GM23338 (cell line): ENCODE measurements around the gene FAM98A.

Experiments
- EZH2 ChIP-seq: fragments of 200-600 bp; sonication (generic); IDR thresholded peaks from one replicate; pipeline ENCODE4 v1.8.0; 2017; ENCODE audit warnings: antibody characterized with exemption, mild to moderate bottlenecking, low read depth; ENCODE audit not compliant: unreplicated experiment
- EZH2phosphoT487 ChIP-seq: fragments of 200-600 bp; sonication (generic); IDR thresholded peaks from one replicate; pipeline ENCODE4 v1.8.1; 2018; ENCODE audit warnings: antibody characterized with exemption; ENCODE audit not compliant: unreplicated experiment
- POLR2AphosphoS5 ChIP-seq: IDR thresholded peaks from 2 replicates; pipeline ENCODE4 v1.6.1; 2016; ENCODE audit warnings: antibody characterized with exemption, low read depth
- STAT1 ChIP-seq: IDR thresholded peaks from one replicate; pipeline ENCODE4 v1.6.1; 2016; ENCODE audit warnings: antibody characterized with exemption; ENCODE audit not compliant: unreplicated experiment
- TF ChIP-seq, protein P1 (sequence below), 2 experiments: fragments of 200-600 bp in 1 of 2; sonication (generic) in 1 of 2; conservative IDR thresholded peaks; 2 replicates each; pipeline versions ENCODE4 v1.5.1 to v1.6.1; 2016 to 2017; ENCODE audit warnings: antibody characterized with exemption in 2 of 2, low read depth in 2 of 2, mild to moderate bottlenecking in 2 of 2, moderate library complexity in 1 of 2
- TF ChIP-seq, protein P2 (sequence below): fragments of 250-450 bp; sonication (Bioruptor Pico); IDR thresholded peaks from 2 replicates; pipeline ENCODE4 v1.5.0; 2020; ENCODE audit warnings: mild to moderate bottlenecking, moderate library complexity

DNA sequence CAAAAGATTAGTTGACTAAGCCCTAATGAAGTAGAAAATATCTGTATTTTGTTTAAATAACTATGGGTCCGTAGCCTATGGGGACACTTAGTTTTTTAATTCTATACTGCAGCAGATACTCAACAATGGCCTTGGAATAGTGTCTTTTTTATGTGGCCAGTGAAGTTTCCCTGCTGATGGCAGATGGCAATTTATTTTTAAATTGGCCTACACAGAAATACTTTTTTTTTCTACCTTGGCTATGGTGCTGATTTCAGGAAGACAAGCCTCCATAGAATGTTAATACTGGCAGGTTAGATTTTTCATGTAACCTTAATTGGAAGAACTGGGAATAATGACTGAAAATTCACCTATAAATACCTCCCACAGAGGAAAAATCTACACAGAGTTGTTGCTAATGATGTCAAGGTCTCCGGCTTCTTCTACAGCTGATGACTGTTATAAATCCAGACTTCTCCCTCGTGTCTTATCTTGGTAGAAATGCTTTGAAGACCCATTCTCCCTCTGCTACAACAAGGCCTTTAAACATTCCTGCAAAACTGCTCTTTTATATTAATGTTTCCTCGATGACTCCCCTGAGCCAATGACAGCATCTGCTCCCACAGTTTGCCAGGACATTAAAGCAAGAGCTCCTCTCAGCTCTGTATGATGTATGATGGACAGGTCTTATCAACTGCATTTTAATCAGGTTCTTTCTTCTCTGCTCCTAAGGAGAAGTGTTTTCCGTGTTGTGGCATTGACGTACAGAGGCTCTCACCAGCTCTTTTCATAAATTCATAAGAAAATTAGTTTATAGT lies 29.1 kb upstream of the FAM98A start:
- TF ChIP-seq POLR2AphosphoS5 (no peak), EZH2 (no peak), EZH2phosphoT487 (no peak), STAT1 (no peak)
- TF ChIP-seq, protein P1, sequence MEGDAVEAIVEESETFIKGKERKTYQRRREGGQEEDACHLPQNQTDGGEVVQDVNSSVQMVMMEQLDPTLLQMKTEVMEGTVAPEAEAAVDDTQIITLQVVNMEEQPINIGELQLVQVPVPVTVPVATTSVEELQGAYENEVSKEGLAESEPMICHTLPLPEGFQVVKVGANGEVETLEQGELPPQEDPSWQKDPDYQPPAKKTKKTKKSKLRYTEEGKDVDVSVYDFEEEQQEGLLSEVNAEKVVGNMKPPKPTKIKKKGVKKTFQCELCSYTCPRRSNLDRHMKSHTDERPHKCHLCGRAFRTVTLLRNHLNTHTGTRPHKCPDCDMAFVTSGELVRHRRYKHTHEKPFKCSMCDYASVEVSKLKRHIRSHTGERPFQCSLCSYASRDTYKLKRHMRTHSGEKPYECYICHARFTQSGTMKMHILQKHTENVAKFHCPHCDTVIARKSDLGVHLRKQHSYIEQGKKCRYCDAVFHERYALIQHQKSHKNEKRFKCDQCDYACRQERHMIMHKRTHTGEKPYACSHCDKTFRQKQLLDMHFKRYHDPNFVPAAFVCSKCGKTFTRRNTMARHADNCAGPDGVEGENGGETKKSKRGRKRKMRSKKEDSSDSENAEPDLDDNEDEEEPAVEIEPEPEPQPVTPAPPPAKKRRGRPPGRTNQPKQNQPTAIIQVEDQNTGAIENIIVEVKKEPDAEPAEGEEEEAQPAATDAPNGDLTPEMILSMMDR (conservative IDR thresholded peaks at IDR 0.05; ENCODE audit: low read depth in 2 of 2): no peak
- TF ChIP-seq, protein P2, sequence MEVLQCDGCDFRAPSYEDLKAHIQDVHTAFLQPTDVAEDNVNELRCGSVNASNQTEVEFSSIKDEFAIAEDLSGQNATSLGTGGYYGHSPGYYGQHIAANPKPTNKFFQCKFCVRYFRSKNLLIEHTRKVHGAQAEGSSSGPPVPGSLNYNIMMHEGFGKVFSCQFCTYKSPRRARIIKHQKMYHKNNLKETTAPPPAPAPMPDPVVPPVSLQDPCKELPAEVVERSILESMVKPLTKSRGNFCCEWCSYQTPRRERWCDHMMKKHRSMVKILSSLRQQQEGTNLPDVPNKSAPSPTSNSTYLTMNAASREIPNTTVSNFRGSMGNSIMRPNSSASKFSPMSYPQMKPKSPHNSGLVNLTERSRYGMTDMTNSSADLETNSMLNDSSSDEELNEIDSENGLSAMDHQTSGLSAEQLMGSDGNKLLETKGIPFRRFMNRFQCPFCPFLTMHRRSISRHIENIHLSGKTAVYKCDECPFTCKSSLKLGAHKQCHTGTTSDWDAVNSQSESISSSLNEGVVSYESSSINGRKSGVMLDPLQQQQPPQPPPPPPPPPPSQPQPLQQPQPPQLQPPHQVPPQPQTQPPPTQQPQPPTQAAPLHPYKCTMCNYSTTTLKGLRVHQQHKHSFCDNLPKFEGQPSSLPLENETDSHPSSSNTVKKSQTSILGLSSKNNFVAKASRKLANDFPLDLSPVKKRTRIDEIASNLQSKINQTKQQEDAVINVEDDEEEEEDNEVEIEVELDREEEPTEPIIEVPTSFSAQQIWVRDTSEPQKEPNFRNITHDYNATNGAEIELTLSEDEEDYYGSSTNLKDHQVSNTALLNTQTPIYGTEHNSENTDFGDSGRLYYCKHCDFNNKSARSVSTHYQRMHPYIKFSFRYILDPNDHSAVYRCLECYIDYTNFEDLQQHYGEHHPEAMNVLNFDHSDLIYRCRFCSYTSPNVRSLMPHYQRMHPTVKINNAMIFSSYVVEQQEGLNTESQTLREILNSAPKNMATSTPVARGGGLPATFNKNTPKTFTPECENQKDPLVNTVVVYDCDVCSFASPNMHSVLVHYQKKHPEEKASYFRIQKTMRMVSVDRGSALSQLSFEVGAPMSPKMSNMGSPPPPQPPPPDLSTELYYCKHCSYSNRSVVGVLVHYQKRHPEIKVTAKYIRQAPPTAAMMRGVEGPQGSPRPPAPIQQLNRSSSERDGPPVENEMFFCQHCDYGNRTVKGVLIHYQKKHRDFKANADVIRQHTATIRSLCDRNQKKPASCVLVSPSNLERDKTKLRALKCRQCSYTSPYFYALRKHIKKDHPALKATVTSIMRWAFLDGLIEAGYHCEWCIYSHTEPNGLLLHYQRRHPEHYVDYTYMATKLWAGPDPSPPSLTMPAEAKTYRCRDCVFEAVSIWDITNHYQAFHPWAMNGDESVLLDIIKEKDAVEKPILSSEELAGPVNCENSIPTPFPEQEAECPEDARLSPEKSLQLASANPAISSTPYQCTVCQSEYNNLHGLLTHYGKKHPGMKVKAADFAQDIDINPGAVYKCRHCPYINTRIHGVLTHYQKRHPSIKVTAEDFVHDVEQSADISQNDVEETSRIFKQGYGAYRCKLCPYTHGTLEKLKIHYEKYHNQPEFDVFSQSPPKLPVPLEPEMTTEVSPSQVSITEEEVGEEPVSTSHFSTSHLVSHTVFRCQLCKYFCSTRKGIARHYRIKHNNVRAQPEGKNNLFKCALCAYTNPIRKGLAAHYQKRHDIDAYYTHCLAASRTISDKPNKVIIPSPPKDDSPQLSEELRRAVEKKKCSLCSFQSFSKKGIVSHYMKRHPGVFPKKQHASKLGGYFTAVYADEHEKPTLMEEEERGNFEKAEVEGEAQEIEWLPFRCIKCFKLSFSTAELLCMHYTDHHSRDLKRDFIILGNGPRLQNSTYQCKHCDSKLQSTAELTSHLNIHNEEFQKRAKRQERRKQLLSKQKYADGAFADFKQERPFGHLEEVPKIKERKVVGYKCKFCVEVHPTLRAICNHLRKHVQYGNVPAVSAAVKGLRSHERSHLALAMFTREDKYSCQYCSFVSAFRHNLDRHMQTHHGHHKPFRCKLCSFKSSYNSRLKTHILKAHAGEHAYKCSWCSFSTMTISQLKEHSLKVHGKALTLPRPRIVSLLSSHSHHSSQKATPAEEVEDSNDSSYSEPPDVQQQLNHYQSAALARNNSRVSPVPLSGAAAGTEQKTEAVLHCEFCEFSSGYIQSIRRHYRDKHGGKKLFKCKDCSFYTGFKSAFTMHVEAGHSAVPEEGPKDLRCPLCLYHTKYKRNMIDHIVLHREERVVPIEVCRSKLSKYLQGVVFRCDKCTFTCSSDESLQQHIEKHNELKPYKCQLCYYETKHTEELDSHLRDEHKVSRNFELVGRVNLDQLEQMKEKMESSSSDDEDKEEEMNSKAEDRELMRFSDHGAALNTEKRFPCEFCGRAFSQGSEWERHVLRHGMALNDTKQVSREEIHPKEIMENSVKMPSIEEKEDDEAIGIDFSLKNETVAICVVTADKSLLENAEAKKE (CRISPR knock-in tag): no peak
